ENCODE data around the gene CCDC86.

Gene CCDC86

GRCh38 chr11:60870733-60871377 lies 28.9 kb downstream of the CCDC86 start:
- no peak for DNase-seq

DNA sequence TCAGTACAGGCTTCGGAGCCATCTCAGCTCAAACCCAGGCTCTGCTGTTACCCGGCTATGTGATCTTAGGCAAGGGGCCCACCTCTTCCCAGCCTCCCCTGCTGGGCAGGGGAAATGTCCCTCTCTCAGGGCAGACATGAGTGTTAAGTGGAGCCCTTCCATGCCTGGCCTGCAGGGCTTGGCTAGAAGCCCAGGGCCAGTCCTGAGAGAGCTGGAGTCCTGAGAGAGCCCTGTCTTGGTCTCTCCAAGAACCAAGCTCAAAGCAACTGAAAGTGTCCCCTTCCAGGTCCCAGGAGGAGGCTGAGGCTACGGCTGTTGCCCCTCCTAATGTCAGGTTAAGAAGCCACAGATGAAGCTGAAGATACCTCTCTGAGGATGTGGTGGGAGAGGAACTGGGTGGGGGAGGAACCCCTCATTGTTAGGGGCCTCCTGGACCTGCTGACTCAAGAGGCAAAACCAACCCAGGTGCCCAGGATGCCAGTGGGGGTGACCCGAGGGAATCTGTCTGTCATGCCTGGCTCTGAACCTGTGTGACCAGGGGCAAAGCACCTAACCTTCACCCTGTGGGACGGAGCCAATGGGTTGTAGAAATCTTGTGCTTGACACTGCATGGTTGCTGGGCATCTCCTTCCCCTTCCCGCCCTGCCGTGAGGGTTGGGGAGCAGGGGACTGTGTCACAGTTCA lies 29.6 kb downstream of the CCDC86 start:
- no peak for DNase-seq

DNA sequence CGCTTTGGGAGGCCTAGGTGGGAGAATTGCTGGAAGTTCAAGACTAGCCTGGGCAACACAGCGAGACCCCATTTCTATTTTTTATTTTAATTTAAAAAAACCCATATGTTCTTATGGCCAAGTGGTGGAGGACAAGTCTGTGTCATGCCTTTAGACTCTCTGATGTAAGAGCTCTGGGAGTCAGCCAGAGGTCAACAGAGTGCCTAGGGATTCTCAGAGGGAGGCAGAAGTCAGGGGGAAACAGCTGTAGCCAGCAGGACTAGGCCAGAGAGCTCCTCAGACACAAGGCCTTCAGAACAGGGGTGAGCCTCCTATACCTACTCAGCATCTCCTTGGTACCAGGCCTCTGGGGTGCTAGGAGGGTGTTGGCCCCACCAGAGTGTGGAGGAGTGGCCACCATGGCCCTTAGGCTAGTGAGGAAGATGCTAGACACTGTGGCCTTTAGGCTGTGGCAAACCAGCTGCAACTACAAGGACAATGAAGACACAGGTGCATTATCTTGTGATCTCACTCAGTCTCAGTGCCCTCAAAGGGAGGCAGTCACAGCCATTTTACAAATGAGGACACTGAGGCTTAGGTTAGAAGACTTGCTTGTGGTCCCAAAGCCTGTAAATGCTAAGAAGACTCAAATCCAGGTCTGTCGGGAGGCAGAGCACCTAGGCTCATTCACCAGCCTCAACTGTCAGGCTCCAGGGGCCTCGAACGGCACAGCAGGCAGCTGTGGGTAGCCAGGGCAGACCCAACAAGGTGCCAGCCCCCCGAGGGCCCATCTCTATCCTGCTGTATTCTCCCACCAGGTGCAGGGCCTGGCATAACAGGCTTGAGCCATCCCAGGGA lies 30.4 kb downstream of the CCDC86 start:
- DNase-seq: no peak

- no peak for DNase-seq
Measured at GRCh38 chr11:60872961-60873524, 31.1 kb downstream of the CCDC86 start.

- DNase-seq: no peak
Measured at GRCh38 chr11:60873533-60873932, 31.6 kb downstream of the CCDC86 start.

- no peak for DNase-seq
Measured at GRCh38 chr11:60874421-60875365, 32.8 kb downstream of the CCDC86 start.

- no peak for DNase-seq
Measured at GRCh38 chr11:60875366-60876167, 33.7 kb downstream of the CCDC86 start.

GRCh38 chr11:60876168-60876485 lies 34.2 kb downstream of the CCDC86 start:
- DNase-seq: no peak

GRCh38 chr11:60878245-60879101 lies 36.6 kb downstream of the CCDC86 start:
- no peak for DNase-seq

- DNase-seq: no peak
Measured at GRCh38 chr11:60879104-60879503, 37.2 kb downstream of the CCDC86 start.

- no peak for DNase-seq
Measured at GRCh38 chr11:60879971-60880588, 38.2 kb downstream of the CCDC86 start.

- DNase-seq: no peak
Measured at GRCh38 chr11:60880643-60881282, 38.9 kb downstream of the CCDC86 start.

GRCh38 chr11:60887556-60887955 lies 45.6 kb downstream of the CCDC86 start:
- peak; percentile 17 for DNase-seq

DNA sequence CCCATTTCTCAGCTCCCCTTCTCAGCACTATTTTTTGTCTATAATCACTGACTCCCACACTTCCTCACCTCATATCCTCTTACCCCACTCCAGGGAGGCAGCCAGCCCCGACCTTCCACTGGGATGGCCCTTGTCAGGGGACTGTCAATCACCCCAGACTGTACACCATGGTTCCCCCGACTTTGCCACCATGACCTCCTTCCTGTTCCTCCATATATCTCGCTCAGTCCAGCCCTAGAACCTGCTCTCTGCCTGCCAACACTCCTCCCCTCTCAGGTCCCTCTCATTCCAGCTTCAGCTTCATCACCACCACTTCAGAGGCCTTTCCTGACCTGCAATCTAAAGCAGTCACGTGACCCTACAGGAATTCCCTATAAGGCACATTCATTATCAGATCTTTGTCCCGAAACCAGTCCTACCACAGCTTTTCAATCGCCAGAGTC lies 48.0 kb downstream of the CCDC86 start:
- DNase-seq: no peak

GRCh38 chr11:60890696-60891095 lies 48.8 kb downstream of the CCDC86 start:
- no peak for DNase-seq

DNA sequence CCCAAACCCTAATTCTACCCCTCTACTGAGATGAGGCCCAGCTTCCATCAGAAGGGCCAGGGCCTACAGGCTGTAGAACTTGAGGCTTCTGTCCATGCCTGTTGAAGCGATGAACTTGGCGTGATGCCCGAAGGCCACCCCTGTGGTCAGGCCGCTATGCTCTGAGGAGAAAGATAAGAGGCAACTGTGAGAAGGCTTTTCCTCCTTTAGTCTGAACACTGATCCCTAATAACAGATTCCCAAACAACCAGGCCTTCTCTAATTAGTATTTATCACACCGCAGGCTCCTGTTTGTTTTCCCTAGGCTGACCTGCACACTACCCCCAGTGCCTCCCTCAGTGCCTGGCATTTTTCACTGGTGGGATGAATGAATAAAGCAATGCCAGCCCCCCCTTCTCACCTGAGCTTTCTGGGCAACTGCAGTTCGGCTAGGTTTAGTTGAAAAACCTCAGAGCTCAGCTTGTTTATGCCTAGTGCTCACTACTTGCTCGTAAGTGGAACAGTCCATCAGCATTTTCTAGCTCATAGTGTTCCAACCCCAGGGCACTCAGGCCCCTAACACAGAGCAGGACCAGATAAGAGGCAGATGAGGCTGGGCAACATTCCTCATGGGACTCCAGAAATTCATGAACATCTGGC lies 49.3 kb downstream of the CCDC86 start:
- DNase-seq: no peak

- DNase-seq: no peak
Measured at GRCh38 chr11:60895687-60896086, 53.8 kb downstream of the CCDC86 start.

DNA sequence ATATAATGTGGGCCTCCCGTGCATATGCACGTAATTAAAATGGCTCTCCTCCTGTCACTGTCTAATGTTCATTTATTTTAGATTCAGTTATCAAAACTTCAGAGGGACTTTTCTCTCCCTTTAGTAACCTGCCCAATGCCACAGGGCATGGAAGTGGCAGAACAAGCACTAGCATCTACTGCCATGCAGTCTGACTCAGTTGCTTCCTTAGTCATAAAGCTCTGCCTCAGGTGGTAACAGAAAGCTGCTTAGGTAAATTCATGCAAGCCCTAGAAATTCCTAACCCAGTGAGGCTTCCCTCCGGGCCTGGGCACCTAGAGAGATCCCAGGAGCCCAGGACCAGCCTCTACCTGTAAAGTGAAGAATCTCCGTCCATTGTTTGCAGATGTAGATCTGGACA lies 55.6 kb downstream of the CCDC86 start:
- no peak for DNase-seq

Measured in KG1 (cell line).